Hepatocyte (in vitro differentiated cells): ENCODE results near the gene ZNF620.

Experiments used
- EZH2 ChIP-seq: fragments of 200-600 bp; sonication (generic); IDR thresholded peaks from 2 replicates; pipeline ENCODE4 v1.6.1; 2016; ENCODE audit warnings: antibody characterized with exemption, mild to moderate bottlenecking, borderline replicate concordance
- TF ChIP-seq, protein P1 (sequence below): fragments of 200-600 bp; sonication (generic); IDR thresholded peaks from 2 replicates; pipeline ENCODE4 v1.5.1; 2016; ENCODE audit warnings: antibody characterized with exemption, mild to moderate bottlenecking; ENCODE audit not compliant: poor library complexity

DNA sequence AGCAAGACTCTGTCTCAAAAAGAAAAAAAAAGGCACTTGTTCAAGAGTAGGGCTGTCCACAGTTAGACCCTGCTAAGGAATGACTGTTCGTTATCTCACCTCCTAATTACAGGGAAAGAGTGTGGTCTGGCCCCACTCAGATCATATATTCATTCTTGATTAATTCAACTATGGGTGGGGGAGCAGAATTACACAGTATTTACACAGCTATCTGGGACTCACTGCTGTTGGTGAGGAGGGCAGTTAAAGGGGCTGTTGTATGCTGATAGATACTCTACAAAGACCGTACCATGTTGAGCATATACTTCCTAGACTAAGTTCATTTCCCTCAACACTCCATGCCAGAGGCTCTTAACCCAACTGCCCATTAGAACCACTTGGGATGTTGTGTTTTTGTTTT, 3.8 kb upstream of the ZNF620 start:
- TF ChIP-seq, protein P1, sequence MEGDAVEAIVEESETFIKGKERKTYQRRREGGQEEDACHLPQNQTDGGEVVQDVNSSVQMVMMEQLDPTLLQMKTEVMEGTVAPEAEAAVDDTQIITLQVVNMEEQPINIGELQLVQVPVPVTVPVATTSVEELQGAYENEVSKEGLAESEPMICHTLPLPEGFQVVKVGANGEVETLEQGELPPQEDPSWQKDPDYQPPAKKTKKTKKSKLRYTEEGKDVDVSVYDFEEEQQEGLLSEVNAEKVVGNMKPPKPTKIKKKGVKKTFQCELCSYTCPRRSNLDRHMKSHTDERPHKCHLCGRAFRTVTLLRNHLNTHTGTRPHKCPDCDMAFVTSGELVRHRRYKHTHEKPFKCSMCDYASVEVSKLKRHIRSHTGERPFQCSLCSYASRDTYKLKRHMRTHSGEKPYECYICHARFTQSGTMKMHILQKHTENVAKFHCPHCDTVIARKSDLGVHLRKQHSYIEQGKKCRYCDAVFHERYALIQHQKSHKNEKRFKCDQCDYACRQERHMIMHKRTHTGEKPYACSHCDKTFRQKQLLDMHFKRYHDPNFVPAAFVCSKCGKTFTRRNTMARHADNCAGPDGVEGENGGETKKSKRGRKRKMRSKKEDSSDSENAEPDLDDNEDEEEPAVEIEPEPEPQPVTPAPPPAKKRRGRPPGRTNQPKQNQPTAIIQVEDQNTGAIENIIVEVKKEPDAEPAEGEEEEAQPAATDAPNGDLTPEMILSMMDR = no peak
- TF ChIP-seq EZH2 = no peak
